Bone marrow (tissue), 2 donors: ENCODE results near the gene PNPLA7.
"Not testable (repeated sequence)": the region's sequence is repeated elsewhere in the genome, so short reads cannot be mapped to it uniquely, and the experiment has no call there.

Experiments used
- DNase-seq, 2 donors: peaks; one replicate each; lab custom pipeline; 2025; lab: John Stamatoyannopoulos, UW

Gene PNPLA7

DNA sequence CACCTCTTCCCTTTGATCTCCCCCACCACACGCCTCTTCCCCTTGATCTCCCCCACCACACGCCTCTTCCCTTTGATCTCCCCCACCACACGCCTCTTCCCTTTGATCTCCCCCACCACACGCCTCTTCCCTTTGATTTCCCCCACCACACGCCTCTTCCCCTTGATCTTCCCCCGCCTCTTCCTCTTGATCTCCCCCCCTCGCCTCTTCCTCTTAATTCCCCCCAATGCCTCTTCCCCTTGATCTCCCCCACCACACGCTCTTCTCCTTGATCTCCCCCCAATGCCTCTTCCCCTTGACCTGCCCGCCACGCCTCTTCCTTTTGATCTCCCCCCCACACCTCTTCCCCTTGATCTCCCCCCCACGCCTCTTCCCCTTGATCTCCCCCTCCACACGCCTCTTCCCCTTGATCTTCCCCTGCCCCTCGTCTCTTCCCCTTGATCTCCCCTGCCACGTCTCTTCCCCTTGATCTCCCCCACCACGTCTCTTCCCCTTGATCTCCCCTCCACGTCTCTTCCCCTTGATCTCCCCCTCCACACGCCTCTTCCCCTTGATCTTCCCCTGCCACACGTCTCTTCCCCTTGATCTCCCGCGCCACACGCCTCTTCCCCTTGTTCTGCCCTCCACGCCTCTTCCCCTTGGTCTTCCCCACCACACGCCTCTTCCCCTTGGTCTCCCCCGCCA, 99.5 kb downstream of the PNPLA7 start:
- DNase-seq, result not testable (repeated sequence)

DNA sequence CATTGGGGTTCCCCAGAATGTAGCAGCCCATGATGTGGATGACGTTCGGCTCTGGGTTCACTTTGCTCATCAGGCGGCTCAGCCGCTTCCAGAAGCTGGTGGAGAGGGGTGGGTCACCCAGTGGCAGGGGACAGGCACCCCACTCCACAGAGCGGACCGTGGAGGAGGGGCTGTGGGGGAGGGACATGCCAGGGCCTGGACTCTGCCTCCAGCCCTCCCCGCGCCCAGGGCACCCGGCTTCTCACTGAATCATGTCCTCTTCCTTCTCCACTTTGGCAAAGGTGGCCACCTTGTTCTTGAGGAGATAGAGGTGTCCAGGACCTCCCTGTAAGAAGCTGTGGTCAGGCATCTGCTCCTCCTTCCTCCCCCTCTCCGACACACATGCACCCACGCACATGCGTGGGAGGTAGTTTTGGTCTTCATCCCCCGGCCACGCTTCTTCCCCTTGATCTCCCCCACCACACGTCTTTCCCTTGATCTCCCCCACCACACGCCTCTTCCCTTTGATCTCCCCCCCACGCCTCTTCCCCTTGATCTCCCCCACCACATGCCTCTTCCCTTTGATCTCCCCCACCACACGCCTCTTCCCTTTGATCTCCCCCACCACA, 100.2 kb downstream of the PNPLA7 start:
- DNase-seq, result no peak

DNA sequence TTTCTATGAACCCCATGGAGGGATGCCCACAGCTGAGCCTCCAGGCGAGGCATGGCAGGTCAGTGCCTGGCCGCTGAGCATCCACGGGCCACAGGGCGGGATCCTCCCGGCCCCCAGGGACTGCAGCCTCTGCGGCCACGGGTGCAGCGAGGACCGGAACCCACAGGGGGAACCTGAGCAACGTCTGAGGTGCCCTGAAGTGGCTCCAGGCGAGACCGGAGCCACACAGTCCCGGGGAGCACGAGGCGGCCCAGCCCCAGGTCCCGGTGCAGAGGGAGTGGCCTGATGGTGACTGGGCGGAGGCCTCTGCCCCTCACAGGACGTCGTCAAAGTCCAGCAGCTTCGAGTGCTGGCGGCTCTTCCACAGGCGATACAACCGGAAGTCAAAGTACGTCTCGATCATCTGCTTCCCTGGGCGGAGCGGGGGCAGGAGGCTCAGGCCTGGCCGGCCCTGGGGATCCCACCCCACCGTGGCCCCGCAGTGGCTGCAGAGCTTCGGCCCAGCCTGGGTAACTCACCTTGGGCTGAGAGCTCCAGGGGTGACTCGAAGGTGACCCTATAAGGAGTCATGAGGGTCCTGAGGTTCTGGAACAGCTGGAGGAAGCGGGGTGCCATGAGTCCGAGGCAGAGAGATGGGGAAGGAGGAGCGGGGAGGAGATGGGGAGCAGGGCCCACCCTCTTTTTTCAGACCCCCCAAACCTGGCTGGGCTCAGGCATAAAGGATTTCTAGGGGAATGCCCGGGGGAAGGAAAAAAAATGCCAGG, 100.9 kb downstream of the PNPLA7 start:
- DNase-seq, result no peak

DNA sequence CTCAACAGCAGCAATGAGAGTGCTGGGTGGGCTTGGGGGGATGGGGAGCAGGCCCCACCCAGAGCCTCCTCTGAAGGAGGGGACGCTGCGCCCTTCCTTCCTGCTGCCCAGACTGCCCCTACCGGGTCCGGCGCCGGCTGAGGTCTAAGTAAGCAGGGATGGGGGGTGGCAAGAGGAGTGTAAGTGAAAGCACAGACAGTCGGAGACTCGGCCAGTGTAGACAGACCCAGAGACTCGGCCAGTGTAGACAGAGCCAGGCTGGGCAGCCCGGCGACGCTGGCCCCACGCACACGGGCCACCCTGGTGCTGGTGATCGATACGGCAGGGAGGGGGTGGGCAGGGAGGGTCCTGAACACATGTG, 101.6 kb downstream of the PNPLA7 start:
- no peak for DNase-seq

DNA sequence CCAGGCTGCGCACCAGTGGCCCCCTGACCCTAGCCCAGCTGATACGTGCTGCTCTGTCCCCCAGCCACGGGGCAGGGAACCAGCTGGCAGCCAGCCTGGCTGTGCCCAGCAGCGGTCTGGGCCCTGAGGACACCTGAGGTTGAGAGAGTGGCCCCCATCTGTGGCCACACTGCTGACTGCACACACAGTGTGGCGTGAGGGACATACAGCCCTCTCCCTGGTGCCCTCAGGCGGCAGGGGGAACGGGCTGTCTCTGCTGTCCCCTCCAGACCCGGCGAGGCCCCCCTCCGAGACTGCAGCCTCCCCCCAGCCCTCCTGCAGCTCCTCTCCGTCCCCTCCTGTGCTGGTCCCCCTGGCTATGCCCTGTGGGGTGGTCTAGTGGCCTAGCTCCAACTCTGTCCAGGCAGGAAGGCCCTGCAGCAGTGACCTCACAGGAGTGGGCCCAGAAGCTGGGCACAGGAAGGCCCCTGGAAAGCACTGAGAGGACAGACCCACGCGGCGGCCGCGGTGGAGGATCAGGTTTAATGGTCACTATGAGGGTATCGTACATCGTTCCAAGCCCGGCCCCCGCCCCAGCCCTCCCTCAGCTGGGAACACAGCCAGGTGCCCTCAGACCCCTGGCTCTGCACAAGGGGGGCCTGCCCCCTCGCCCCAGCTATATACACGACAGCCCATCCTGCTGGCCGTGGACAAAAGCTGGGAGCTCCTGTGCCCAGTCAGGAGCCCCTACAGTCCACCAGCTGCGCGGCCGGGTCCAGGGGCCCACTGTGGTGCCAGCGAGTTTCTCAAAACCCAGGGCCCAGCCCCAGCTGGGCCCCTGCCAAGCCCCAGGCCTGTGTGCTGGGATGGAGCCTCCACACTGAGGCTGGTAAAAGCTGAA, 102.2 kb downstream of the PNPLA7 start:
- no peak for DNase-seq

DNA sequence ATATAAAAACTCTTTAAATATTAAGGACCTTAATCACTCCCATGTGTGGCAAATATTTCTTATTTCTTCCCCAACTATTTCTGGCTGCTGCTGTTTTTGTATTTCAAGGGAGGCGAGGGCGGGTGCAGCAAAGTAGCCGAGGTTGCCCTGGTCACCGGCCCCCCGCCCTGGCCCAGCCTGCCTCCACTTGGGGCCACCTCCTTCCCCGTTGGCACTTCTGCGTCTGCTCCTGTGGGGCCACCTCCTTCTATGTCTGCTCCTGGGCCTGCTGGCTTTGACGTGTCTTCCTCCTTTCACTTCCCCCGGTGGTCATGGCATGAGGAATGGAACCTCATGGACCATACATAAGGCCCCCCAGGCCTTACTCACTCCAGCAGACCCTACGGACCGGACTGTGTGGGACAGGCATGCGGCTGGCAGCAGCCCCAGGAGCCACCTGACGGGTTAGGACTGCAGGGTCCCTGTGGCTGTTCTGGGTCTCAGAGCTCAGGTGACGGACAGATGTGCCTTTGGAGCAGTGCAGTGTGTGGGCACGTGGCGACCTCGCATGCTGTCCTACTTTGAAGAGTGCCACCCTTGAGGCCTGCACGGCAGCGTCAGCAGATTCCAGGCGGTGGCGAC, 103.2 kb downstream of the PNPLA7 start:
- DNase-seq, result no peak

DNA sequence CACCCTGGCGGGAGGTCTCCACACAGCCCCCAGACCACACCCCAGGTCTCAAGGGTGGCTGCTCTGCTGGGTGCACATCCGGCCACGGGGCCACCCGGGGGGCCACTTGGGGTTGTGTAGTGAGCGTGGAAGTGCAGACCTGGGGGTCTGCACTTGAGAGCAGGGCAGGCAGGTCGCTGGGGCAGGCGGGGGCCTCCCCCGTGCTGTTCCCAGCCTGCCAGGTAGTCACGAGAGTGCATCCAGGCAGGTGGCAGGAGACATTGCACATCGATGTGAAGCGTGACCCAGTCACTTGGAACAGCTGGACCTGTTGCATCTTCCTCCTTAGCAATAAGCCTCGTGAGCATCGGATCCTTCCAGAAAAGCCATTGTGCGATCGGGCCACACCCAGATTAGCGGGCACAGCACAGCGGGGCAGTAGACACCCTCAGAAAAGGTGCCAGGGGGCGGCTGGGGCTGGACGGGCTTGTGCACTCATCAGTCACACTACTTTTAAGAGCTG, 104.2 kb downstream of the PNPLA7 start:
- no peak for DNase-seq

DNA sequence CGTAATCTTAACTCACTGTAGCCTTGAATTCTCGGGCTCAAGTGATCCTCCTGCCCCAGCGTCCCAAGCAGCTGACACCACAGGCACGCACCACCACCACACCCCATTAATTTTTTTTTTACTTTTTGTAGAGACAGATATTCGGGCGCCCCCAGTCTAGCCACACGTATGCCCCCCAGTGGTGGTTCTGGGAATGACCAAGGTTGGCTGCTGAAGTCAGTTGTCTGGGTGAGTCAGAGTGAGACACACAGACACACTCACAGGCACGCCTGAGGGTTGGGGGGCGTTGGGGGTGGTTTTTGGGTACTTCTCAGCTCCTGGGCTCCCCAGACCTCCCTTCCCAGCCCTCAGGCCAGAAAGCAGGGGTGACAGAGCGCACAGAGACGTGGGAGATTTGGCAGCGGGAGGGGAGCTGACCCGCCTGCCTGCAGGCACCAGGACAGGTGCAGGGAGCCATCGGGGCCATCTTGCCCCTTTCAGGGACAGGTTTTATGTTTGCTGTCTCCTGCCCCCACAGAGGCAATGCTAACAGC, 104.9 kb downstream of the PNPLA7 start:
- DNase-seq, result peak; percentile 58 to 87

DNA sequence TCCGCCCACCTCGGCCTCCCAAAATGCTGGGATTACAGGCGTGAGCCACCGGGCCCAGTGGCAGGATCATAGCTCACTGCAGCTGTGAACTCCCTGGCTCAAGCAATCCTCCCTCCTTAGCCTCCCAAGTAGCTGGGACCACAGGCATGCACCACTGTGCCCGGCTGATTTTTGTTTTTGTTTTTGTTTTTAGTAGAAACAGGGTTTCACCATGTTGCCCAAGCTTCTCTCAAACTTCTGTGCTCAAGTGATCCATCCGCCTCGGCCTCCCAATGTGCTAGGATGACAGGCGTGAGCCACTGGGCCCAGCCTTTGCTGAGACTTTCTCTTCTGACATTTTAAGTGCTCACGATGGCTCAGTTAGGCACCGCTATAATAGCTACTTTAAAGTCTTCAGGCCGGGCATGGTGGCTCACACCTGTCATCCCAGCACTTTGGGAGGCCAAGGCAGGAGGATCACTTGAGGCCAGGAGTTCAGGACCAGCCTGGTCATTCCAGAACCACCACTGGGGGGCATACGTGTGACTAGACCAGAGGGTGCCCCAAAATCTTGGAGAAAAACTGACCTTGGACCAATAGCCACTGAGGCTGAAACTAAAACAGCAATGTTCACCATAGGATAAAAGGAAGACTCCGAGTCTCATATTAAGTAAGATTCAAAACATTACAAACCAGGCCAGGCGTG, 106.0 kb downstream of the PNPLA7 start:
- DNase-seq, result no peak

DNA sequence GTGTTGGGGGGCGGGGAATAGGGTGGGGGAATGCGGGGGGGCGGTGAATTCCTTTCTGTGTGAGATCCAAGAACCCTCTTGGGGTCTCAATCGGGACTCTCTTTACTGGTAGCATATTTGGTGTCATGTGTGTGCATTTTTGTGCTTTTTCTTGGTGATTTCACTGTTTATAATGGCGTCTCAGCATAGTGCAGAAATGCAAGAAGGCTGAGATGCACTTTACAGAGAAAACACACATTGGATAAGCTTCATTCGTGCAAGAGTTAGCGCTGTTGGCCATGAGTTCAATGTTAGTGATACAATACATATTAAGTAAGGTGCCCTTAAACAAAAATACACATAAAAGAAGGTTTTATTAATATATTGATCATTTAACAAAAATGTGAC, 108.3 kb downstream of the PNPLA7 start:
- DNase-seq, result no peak

DNA sequence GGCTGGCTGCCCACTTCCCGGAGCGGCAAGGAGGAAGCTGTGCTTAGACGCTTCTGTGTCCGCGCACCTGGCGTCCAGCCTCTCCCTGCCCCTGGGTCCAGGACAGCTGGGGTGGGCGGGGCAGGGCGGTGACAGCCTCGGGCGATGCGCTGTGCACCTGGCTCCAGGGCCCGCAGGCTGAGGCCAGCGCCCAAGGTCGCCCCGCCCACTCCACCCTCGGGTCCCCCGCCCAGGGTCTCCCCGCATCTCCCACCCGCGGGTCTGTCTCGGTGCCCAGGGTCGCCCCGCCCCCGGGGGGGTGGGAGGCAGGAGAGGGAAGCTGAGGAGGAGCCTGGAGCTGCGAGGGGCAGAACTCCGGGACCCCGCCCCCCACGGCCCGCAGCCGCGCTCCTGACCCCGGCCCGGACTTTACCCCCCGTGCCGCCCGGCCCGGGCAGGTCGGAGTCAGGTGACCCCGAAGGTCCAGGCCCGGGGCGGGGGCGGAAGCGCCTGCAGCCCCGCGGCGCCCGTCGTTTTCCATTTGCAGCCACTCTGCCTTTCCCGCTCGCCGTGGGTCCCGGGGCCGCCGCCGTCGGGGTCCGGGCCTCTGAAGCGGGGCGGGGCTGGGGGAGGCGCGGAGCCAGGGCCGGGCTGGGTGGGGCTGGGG, 108.8 kb downstream of the PNPLA7 start, which contains the start of gene ENTPD8:
ENTPD8 (minus strand) TSS at position 69 of the 646 bp plus-strand sequence. CDS start 3,072 bp downstream, outside the sequence.
- DNase-seq, result no peak

DNA sequence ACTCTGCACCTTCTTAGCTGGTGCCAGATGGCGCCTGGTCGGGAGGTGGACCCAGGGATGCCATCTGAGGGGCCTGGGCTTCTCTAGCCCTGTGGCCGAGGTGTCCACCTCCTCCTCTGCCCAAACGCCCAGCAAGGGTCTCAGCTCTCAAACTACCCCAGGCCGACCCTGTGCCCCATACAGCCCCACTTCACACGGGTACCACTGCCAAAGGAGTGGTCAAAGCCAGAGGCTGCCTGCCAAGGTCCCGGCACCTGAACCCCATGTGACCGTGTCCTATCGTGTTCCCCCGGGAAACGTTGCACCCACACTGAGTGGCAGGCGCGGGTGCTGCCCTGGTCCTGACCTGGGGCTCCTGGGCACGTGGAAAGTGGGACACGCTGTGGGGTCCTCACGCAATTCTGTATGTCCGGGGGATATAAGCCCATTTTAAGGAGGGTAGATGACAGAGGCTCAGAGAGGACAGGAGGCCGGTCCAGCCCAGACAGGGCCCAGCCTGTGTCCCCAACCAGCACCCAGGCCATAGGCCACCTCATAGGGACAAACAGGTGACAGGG, 111.0 kb downstream of the PNPLA7 start:
- DNase-seq, result no peak

DNA sequence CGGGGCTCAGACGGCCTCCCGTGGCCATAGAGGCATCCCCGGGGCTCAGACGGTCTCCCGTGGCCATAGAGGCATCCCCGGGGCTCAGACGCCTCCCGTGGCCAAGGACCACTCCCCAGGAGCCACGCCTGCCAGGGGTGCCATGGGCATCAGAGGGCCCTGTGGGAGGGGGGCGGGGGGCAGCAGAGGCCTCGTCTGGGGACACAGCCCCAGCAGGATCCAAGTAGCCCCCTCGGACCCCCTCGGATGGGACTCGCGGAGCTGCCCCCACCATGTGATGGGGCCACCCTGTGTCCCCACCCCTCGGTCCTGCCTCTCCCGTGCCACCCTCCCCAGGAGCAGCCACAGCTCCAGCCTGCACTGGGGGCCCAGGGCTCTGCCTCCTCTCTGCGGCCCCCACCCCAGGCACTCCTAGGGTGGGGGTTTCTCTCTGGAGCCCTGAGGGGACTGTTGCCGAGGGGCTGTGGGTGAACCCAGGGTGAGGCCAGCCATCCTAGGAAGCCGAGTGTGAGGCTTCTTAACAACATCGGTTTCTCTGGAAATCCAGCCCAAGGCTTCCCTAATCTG, 111.5 kb downstream of the PNPLA7 start:
- DNase-seq, result no peak

DNA sequence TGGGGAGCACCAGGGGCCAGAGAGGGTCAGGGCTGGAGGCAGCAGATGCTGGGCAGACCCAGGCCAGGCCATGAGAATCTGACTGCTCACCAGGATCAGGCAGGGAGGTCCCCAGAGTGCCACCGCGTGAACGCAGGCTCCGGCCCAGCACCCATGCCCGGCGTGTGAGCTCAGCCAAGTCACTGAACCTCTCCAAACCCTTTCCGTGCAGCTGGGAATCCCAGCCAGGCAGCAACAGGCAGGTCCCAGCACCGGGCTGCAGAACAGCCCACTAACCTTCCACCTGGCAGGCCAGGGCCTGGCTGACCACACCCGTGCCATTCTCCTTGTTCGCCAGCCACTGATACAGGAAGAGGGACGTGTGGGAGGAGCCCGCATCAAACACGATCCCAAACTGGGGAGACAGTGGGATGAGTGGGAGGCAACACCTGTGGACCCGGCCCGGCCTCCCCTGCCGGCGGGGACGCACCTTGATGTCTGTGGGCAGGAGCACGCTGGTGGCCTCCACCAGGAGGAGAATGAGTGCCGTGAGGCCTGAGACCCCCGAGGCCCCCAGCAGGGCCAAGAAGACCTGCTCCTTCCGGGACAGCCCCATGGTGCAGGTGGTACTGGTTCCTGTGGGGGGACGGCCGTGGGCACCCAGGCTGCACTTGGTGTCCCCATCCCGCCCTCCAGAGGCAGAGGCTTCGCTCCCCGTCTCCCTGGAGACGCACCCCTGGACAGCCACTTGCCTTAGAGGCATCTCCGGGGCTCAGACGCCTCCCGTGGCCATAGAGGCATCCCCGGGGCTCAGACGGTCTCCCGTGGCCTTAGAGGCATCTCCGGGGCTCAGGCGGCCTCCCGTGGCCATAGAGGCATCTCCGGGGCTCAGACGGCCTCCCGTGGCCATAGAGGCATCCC, 112.3 kb downstream of the PNPLA7 start:
- no peak for DNase-seq

DNA sequence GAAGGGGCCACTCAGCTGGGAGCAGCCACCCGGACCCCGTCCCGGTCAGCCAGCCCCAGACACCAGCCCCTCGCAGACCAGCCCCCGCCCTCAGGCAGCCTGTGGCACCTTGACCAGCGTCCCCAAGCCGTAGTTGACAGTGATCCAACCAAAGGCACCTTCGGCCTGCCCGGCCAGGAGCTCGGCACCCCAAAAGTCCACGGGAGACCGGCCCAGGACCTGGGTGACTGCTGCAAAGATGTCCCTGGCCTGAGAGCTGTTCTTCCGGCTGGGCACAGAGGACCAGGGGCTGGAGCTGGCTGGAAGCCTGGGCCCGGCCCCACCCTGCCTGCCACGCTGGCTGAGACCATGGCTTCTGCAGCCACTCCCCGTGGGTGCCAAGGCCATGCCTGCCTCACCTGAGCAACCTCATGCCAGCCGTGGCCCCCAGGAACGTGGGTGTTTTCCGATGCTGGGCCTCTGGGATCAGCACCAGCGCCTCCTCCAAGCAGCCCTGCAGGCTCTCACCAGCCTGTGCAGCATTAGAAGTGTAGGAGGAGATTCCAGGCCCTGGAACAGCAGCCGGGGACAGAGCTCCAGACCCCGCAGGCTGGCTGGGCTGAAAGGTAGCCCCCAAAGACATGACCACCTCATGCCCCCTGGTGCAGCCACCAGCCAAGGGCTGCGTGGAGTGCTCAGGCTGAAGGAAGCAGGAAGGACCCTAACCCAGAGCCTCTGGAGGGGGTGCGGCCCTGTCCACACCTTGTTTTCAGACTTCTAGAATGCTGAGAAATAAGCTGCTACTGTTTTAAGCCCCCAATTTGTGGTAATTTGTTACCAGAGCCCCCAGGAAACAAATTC, 113.2 kb downstream of the PNPLA7 start:
- no peak for DNase-seq

DNA sequence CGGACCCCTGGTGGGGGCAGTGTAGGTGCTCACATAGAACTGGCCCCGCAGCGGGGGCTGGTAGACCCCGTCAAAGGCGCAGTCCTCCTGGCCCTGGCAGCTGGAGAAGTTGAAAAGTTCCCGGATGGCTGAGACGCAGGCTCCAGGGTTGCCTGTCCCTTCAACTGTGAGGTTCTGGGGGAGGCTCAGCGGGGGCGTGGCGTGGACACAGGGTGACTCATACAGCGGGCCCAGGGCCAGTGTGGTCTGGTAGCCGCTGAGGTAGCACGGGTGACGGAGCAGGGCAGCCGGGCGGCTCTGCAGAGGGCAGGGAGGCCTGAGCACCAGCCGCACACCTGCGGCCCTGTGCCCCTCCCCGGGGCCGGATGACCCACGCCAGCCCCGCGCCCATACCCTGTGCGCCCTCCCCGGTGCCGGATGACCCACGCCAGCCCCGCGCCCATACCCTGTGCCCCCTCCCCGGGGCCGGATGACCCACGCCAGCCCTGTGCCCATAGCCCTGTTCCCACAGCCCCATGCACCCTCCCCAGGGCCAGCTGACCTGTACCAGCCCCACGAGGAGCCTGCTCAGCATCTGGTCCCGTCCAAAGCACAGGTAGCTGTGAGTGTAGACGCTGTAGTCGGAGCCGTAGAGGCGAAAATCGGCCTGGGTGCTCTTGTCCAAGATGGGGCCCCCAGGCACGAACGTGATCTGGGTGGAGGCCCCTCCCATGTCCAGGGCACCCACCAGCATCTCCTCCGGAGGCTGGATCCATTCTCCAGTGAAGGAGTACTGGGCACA, 114.0 kb downstream of the PNPLA7 start:
- no peak for DNase-seq
